NCI-H82 treated with DMSO at 0.1 percent for 48 hours (cell line): ENCODE results near the gene TNIP1.

Experiments
- DNase-seq: peaks from one replicate; lab custom pipeline; 2025; ENCODE audit not compliant: unreplicated experiment; lab: John Stamatoyannopoulos, UW

TNIP1 gene

DNA sequence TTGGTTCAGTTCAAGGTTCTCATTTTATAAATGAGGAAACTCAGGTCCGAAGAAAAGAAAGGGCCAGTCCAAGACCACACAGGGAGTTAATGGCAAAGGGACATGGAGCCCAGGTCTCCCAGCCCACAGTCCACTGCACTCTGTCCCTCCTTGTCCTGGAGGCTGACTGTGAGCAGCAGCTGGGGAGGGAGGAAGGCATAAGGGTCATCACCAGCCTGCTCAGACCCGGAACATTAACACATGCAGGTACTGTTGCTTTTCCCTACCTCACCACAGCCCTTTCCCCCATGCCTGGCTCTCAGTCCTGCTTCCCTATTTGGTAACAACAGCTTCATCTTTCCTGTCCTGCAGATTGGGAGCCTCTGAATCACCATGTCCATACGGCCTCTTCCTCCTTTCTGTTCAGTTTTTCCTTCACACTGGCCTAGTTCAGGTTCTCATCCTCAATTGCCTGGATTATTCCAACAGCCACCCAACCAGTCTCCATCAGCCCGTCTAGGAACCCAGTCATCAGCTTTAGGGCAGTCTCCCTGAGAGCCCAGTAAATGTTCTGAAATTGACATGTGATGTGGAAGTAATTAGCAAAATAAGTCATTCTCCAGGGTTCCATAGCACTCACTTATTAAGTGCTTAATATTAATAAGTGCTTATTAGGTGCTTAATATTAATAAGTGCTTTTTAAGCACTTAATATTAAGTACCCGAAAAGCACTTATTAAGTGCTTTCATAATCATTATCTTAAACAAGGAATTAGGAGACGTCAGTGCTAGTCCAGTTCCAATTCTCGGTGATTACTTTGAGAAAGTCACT lies 56.2 kb downstream of the TNIP1 start:
- no peak for DNase-seq

DNA sequence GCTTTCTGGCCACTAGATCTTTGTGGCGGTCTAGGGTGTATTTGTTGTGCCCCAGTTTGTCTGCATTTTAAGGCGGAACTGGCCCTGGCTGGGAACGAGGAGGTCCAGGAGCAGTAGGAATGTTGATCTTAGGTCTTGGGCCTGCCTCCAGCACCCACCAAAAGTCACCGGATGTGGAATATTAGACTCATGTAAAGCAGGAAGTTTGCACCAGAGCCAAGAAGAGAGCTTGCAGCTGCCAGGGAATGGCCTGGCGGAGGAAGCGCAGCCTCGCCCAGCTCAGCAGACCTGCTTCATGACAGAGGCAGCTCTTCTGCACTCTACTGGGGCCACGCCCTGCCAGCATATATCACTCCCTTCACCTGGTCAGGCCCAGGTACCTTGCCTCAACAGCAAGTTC lies 57.2 kb downstream of the TNIP1 start:
- no peak for DNase-seq

DNA sequence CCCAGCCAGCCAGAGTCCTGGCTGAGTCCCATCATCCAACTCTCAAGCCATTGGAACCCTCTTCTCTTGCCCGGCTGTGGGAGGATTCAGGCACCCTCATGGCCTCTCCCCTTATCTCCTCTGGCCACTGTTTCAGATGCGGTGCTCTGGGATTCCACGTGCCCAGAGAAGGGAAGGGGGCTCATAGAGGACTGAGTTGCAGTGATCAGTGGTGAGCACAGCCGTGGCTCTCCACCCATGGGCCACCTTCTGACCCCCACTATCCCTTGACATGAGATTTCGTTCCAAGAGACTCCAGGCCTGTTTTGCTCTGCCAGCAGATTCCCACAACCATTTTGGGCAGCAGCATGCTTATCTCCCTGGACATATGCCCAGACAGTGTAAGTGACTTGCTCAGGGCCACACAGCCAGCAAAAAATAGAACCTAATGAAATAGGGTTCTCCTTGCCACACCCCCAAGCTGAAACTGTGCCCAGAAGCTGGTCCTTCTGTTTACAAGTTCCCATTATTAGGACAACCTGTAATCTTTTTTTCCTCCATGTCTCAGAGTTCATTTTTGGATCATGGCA lies 57.7 kb downstream of the TNIP1 start:
- DNase-seq = no peak

DNA sequence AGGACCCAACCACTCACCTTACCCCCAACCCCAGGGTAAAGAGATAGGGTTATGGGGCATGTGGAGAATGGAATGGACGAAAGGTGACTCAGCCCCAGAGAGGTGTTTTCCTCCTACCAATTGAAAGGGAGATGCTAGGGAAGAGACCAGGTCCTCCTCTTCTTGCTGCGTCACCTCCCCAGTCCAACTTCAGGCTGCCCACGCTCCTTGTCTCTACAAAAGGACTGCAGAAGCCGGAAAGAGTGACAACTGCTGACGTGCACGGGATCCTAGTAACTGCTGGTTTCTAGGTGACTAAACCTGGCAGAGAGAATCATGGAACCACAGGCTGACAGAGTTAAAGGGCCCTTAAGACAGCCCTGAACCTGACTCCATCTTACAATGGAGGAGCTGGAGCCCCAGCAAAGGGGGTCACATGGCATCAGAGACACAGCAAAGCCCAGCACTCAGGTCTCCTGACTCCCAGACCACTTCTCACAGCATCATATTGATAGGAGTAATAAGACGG lies 58.3 kb downstream of the TNIP1 start:
- DNase-seq = no peak

DNA sequence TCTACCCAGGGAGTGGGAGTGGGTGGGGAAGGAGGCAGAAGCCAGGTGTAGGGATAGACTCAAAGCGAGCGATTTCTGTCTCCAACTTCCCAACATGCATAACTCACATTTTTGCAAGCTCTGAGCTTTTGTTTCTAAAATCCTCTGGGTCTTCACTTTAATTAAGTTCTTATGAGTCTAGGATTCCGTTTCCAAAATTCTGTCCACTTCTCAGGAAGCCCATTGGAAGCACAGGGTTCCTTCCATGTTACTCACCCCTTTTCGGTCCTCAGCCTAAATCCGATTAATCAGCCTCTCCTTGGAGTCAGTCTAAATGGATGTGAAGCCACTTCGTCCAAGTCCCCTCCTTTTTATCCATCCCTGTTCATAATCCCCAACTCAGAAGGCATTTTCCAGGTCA lies 59.1 kb downstream of the TNIP1 start:
- no peak for DNase-seq

DNA sequence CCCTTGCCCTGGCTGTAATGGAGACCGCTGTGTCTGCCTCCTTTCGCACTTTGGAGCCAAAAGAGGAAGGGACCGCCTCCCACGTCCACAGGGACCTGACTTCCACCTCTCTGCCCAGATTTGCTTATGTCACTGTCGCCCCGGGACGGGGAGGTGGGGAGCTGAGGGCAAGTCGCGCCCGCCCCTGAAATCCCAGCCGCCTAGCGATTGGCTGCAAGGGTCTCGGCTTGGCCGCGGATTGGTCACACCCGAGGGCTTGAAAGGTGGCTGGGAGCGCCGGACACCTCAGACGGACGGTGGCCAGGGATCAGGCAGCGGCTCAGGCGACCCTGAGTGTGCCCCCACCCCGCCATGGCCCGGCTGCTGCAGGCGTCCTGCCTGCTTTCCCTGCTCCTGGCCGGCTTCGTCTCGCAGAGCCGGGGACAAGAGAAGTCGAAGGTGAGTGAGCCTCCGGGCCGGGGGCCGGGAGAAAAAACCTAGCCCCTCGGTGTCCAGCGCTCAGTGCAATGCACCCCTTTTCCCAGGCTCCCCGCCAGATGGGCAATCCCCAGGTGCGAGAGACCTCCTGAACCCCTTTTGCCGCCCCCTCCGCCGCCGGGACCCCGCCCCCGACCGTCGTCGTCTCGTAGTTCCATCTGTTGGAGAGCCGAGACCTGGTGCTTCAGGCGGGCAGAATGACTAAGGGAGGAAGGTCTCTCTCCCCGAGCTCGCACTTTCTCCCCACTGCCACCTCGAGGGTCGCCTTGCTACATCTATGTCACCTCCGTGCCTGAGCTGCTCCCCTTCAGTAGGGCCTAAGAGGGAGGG lies 60.3 kb downstream of the TNIP1 start, which contains the start of gene GPX3:
GPX3 (plus strand) TSS at position 288 of the 807 bp plus-strand sequence; CDS start at position 352, 64 bp downstream.
- peak; percentile 26 for DNase-seq

DNA sequence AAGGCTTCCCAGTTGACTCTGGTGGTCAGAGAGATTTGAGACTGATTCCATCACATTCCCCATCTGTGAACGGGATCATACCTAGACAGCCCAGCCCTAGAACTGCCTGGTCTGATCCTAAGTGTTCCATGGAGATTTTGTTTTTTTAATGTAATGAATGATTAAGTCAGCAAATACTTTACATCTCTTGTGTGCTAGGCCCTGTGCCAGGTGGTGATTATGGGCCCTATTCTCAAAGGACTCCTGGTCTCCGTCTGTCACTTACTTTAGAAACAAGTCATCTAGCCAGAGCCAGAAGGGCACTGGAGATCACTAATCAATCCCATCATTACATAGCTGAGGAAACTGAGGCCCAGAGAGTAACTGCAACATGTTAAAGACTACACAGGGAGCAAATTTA lies 61.5 kb downstream of the TNIP1 start:
- DNase-seq = no peak

DNA sequence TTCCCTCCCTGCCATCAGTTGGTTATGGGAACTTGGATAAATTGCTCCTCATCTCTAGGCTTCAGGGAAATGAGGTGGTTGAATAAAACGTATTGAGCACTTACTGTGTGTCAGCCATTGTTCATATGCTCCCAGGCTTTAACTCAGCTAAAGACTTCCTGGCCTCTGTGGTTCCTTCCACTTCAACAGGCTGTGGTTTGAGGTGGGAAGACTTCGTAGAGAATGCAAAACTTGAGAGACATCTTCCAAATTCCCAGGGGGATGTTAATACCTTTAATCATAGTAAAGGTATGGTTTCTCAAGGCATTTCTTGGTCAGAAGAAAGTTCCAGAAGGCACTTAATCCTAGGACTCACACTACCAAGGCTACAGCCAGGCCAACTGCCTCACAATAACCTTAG lies 62.0 kb downstream of the TNIP1 start:
- no peak for DNase-seq

DNA sequence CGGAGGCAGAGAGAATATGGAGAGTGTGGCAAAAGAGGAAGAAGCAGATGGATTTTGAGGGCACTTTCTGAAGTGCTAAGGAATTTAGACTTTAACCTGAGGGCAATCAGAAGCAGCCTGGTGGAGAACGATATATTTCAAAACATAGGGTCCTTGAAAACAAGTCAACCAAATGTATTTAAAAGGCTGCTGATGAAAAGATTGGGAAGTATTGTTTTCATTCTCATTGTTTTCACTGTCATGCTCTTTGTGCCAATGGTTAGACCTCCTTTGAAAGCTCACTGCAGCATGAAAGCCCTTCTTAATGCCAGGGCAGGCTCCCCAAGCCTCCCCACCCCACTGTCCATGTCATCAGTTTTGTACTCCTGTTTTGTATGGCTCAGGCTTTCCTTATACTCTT lies 62.9 kb downstream of the TNIP1 start:
- no peak for DNase-seq

DNA sequence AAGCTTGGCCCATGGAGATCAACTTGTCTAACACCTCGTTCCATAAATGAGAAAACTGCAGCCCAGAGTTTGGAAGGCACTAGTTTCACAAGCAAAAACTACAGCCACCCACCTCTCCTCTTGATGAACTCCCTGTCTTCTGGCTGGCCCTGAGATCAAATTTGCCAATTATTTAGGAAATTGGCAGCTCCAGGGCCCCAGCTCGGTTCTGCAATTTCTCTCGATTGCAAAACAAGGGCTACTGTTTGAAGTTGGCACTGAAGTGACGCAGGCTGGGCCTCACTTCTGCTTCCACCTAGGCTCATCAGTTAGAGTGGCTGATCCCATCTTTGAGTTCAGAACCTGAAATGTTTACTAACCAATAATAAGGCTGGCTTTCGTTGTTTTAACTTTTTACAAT lies 64.1 kb downstream of the TNIP1 start:
- no peak for DNase-seq

DNA sequence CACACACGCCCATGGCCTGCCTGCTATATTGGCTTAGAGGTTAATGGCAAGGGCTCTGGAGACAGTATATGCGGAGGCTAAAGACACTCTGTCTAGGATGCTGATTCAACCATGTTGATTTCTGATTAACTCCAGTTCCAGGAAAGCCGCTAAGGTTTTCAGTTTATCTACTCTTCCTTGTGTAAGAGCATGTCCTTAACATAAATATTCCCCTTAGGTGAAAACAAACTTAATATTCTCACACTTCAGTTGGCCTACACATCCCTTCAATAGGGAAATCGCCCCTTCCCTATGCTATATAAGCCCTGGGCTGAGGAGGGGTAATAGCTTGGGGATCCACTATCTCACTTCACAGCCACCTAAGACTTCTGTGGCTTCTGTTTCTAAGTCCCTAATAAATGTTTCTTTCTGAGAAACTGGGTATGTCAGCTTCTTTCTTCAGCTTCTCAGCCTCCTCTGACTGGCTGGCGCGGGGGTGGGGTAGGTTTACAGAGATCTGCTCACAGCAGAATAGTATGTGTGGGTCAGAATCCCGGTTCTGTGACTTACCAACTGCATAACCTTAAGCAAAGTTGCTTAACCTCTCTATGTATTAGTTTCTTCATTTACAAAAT lies 64.8 kb downstream of the TNIP1 start:
- DNase-seq = no peak

DNA sequence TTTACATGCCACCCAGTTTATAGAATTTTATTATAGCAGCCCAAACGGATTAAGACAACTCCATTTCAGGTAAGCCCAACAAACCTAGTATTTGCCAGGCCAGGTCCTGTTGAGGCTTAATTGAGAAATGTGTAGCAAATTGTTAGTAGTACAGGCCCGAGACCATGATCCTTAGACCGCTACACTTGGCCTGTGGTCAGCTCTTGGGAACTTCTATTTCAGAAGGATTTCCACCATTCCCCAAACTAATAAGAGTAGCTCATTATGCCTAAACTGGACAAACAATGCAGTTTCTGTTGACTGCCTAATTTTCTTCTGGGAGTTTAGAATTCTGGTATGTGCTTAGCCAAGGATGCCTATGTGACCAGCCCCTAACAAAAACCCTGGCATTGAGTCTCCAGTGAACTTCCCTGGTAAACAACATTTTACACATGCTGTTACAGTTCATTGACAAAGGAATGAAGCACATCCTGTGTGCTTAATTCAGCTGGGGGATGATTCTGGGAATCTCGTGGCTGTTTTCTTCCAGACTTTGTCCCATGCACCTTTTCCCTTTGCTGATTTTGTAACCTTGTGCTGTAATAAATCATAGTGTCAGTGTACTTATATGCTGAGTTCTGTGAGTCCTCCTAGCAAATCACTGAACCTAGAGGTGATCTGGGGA lies 66.0 kb downstream of the TNIP1 start:
- no peak for DNase-seq

DNA sequence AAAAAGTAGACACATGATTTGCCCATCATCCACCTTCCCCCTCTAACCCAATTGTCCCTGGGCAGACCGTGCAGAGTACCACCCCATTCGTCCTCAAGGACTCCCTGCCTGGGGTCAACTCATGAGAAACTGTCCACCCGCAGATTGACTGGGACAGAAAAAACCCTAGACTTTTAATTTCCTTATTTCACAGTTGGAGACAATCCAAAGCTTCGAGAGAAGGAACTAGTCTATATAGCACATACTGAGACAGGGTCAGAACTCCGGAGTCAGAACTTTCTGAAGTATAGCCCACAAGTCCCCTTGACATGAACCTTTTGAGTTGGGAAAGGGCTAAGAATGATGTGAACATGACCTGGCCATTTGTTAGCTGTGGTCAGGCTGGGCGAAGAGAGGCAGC lies 68.0 kb downstream of the TNIP1 start:
- DNase-seq = no peak

DNA sequence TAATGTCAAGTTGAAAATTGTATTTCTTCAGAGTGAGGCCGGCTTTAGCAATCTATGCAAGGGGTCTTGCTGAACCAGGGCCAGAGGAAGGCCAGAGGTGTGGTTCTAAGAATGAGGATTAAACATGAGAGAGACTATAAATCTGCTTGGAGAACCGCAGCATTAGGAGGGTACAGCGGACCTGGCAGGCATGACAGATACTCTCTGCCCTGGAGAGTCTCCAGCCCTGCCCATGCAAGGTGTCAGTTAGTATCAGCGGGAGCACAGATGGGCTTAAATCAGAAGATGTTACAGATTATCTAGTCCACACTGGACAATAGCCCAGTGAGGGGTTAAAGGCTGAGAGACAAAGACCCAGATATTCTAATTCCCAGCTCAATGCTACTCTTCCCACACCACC lies 71.9 kb downstream of the TNIP1 start:
- no peak for DNase-seq

DNA sequence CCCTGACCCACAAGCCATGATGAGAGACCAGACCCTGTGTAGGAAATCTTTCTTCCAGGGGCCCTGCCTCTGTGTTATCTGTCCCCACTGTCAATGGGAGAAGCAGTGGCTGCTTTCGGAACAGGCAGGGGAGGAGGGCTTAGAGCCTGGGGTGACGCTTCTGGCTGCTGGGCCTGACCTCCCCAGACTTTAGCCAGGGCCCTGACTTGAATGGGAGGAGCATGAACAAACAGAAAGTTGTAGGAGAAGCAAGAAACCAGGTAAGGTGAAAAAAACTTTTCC lies 72.7 kb downstream of the TNIP1 start:
- DNase-seq = no peak

DNA sequence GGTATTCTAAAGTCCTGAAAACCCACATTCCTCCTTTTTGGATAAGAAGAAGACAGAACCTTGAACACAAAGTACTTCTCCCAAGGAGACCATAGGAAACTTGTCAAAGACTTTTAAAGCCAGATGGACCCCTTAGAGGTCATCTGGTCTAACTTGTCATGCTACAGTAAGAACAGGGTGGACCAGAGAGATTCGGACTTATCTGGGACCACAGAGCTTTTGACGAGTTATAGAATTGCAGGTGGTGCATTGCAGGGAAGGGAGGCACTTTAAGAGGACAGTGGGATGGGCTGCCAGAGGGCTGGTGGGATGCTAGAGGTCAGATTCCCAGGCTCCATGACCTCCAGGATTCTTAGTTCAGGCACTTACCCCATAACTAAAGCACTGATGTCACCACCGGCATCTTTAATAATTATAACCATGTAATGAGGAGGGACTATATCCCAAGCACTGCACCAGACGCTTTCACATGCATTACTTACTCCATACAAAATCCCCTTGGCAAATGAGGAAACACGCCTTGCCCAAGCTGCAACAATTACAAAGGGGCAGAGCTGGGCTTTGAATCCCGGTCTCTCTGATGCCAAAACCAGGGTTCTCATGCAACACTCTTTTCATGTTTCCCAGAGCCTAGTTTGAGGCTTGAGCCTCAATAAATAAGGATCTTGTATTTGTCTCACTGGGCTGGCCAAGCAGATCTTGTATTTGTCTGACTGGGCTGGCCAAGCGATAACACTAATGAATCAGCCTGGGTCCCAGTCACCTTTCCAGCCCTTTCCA lies 73.2 kb downstream of the TNIP1 start:
- no peak for DNase-seq

DNA sequence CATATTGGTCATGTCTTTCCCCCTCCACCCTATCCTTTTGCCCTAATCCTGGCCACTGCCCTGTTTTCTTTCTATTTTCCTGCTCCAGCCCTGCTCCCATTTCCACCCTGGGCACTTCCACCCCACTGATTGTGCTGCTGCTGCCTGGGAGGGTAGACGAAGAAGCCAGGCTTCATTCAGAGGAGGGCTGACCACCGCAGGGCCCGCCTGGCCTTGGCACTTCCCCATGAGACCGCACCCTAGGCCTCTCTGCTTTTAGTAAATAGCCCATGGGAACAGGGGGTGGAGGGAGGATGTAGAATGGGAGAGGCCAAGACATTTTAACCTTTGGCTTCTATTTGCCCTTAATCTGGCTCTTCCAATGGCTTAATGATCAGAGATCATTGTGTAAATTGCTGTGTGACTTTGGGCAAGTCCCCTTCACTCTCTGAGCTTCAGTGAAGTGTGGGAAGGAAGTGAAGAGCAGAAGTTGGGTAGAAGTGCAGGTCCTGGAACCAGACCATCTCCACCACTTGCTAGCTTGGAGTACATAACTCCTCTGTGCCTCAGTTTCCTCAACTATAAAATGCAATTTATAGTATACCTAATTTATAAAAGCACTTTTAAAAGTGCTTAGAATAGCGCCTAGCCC lies 74.0 kb downstream of the TNIP1 start:
- no peak for DNase-seq

DNA sequence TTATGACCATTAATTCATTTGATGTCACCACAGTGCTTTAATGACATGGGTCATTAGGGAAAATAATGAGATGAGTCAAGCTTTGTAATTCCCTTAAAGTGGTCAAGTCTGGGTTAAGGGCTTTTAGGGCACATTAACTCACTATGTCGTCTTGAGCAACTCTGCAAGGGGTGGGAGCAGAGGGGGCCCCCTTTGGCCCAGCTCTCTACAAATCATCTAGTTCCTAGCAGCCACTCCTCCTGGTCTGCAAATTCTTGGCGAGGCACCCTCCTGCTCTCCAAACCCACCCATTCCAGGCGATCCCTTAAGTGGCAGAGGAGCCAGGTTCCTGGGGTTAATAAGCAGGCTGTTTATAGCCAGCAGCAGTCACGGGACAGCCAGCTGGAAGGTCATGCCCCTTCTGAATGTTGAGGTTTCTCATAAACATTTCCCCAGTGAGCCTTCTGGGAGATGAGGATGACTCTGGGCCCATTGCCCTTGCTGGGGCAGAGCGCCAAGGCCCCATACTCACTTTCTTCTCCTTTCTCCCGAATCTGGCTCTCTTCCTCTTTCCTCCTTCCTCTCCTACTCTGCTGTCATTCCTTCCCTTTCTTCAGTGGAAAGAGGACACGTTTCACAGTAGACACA lies 74.8 kb downstream of the TNIP1 start:
- DNase-seq = peak; percentile 25

DNA sequence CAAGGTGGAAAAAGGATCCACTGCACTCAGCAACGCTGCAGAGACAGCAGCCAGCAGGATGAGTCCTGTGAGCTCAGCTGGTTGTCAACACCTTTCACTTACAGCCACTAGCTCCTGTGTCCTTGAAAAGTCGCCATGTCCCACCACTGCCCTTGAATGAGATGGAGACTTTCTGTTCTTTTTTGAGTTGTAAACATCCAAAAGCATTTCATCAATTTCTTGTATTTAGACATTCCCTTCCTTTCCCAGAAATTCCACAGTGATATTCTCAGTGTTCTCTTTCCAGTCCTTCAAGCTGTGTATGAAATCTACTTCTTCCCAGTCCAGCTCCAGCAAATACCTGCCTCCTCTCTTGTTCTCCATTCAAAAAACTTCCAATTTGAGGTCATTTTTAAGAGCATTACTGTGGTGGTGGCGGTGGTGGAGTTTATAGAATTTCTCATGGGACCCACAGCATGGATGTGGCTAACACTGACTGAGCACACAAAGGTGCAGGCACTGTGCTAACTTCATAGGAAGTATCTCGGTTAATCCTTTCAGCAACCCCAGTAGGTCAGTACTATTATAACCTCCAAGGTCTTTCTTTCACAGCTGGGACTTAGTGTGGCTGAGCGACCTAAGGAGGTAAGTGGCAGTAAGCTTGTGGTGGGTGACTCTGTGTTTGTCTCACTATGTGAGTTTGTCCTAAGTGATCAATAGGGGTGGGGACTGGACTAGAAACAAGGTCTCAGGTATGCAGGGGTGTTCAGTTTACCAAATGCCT lies 75.5 kb downstream of the TNIP1 start:
- DNase-seq = peak; percentile 25
